ENCODE results near the gene DEGS2.

- TF ChIP-seq CTCF (IDR thresholded peaks at IDR 0.05) = no peak
- TF ChIP-seq POLR2A (IDR thresholded peaks at IDR 0.05) = no peak
Observed at GRCh38 chr14:100165831-100166440, 6.5 kb upstream of the DEGS2 start.

All from body of pancreas (tissue), 4 donors.